Lung microvascular endothelial cell (primary cell): ENCODE data around the gene CHRM1. TPM values are rescaled to one million over a fixed set of nuclear protein-coding genes. Genes with fewer than 3 reads are reported as not detected.
"Not testable (repeated sequence)": the region's sequence is repeated elsewhere in the genome, so short reads cannot be mapped to it uniquely, and the experiment has no call there.

Source experiments
- DNase-seq, 2 donors: peaks; one replicate each; pipeline versions ENCODE4 v3.0.0 to v3.0.0-alpha.2; 2010; ENCODE audit warnings: low read depth in 2 of 2
- total RNA-seq: library from RNA; depleted of rRNA; stranded (reverse); fragments of >200 nt; gene quantifications from 2 replicates; pipeline ENCODE4 v1.2.1, GENCODE V29; 2014

Gene CHRM1
- total RNA-seq, 1 donor from 2014 or later: not detected

DNA sequence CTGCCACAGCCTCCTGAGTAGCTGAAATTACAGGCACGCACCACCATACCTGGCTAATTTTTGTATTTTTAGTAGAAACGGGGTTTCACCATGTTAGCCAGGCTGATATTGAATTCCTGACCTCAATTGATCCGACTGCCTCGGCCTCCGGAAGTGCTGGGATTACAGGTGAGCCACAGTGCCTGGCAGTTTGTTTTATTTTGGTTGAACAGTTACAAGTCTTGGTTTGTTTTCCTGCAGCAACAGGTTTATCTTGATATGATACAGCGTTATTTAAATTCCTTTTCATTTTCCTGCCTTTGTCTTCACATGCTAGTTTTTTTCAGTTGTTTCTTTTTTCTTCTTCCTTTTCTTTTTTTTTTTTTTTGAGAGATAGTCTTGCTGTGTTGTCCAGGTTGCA is 44.5 kb downstream of the CHRM1 start:
- DNase-seq: no peak

GRCh38 chr11:62875698-62876478 is 45.3 kb downstream of the CHRM1 start:
- DNase-seq: no peak

- no peak for DNase-seq
Observed at GRCh38 chr11:62874851-62875250, 46.3 kb downstream of the CHRM1 start.

DNA sequence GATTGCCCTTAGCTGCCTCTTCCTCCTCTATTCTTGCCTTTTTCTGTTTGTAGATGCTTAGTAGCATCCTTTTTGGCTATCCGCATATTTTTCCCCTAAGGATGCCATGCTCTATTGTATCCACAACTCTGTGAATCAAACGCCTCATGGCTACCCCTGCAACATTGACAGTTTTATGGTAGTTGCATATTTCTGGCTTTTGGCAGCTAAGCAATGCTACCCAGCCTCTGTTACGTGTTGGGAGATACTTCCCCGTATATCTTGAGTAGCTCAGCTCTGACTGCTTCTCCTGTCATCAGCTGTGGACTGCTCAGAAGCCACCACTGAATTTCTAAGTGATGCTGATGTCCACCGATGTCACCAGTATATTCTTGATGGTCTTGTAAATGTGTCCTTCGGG is 55.5 kb downstream of the CHRM1 start:
- DNase-seq: no peak

DNA sequence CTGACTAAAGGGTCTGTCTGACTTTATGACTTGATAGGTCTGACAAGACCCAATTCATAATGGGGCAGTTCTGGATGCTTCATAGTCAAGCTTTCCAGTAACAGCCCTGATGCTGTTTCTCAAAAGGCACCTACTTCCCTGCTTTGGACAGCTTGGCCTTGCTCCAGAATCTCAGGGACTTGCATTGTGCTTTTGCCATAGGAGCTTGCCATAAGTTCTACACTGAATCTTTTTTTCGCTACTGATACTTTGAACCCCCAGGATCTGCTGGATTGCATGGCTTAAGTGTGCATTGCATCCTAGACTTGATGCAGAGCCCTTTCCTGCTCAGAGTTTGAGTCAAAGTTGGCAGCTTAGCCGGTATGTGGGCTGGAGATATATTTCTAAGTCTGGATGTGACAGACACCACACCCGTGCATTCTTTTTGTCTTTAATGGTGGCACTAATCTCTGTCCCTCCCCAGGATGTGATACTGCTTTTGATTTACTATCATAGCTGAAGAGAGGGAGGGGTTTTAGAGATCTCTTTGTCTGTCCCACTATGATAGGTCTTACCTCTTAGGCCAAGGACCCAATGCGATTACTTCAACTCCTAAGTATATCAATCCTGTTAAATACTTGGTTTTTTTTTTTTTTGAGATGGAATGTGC is 57.4 kb downstream of the CHRM1 start:
- DNase-seq: no peak

DNA sequence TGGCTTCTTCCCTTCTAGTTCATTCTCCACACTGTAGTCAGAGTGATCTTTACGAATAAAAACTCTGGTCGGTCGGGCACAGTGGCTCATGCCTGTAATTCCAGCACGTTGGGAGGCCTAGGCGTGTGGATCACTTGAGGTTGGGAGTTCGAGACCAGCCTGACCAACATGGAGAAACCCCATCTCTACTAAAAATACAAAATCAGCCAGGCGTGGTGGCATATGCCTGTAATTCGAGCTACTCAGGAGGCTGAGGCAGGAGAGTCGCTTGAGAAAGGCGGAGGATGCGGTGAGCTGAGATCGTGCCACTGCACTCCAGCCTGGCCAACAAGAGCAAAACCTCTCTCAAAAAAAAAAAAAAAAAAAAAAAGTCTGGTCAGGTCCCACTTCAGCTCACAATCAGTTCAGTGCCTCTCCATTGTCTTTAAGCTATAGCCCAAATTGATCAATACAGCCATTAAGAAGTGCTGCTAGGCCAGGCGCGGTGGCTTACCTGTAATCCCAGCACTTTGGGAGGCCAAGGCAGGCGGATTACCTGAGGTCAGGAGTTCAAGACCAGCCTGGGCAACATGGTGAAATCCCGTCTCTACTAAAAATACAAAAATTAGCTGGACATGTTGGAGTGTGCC is 59.5 kb downstream of the CHRM1 start:
- not testable (repeated sequence) for DNase-seq

DNA sequence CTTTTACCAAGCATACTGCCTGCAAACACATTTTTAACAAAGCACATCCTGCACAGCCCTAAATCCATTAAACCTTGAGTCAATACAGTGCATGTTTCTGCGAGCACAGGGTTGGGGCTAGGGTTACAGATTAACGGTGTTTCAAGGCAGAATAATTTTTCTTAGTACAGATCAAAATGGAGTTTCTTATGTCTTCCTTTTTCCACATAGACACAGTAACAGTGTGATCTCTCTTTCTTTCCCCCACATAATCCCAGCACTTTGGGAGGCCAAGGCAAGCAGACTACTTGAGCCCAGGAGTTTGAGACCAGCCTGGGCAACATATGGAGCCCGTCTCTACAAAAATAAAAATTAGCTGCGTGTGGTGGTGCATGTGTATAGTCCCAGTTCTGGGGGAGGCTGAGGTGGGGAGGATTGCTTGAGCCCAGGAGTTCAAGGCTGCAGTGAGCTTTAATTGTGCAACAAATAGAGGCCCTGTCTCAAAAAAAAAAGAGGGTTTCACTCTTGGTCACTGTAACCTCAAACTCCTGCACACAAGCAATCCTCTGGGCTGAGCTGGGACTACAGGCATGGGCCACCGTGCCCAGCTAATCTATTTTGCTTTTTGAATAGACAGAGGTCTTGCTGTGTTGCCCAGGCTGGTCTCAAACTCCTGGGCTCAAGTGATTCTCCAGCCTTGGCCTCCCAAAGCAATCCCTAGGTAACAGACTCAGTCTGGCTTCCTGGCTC is 60.2 kb downstream of the CHRM1 start:
- no peak for DNase-seq

GRCh38 chr11:62859281-62859703 is 61.9 kb downstream of the CHRM1 start:
- not testable (repeated sequence) for DNase-seq

Other genes with a start within 250 kb of the CHRM1 start
- 8.3 and 9.9 TPM in 2 replicates for gene UQCC3, start 249.7 kb downstream of the CHRM1 start, total RNA-seq
- gene LBHD1, start 249.1 kb downstream of the CHRM1 start, total RNA-seq: 1.5 and 1.6 TPM in 2 replicates
- 126 and 131 TPM in 2 replicates for gene UBXN1, start 242.3 kb downstream of the CHRM1 start, total RNA-seq
- 0.22 and 0.60 TPM in 2 replicates for gene LRRN4CL, start 231.8 kb downstream of the CHRM1 start, total RNA-seq
- gene BSCL2, start 213.9 kb downstream of the CHRM1 start, total RNA-seq: 17.7 and 26.4 TPM in 2 replicates
- not detected in 2 replicates for gene GNG3, start 213.7 kb downstream of the CHRM1 start, total RNA-seq
- 7.0 and 9.7 TPM in 2 replicates for gene HNRNPUL2, start 193.9 kb downstream of the CHRM1 start, total RNA-seq
- gene TTC9C, start 192.9 kb downstream of the CHRM1 start, total RNA-seq: 23.4 and 24.6 TPM in 2 replicates
- 7.4 and 11.7 TPM in 2 replicates for gene ZBTB3, start 167.2 kb downstream of the CHRM1 start, total RNA-seq
- gene POLR2G, start 159.8 kb downstream of the CHRM1 start, total RNA-seq: 58.0 and 60.7 TPM in 2 replicates
- 19.8 and 31.9 TPM in 2 replicates for gene TAF6L, start 150.0 kb downstream of the CHRM1 start, total RNA-seq
- 20.3 and 39.3 TPM in 2 replicates for gene TMEM179B, start 134.0 kb downstream of the CHRM1 start, total RNA-seq
- 8.7 and 13.5 TPM in 2 replicates for gene TMEM223, start 129.4 kb downstream of the CHRM1 start, total RNA-seq
- gene NXF1, start 115.9 kb downstream of the CHRM1 start, total RNA-seq: 7.6 and 12.3 TPM in 2 replicates
- gene STX5, start 89.3 kb downstream of the CHRM1 start, total RNA-seq: 29.4 and 33.3 TPM in 2 replicates
- gene TEX54, start 88.5 kb downstream of the CHRM1 start, total RNA-seq: not detected in 2 replicates
- gene WDR74, start 81.8 kb downstream of the CHRM1 start, total RNA-seq: 75.4 and 81.7 TPM in 2 replicates
- 57.9 and 59.9 TPM in 2 replicates for gene SLC3A2, start 40.5 kb downstream of the CHRM1 start, total RNA-seq
- gene SLC22A6, start 63.6 kb upstream of the CHRM1 start, total RNA-seq: not detected in 2 replicates
- not detected in 2 replicates for gene SLC22A8, start 94.5 kb upstream of the CHRM1 start, total RNA-seq
- not detected in 2 replicates for gene SLC22A24, start 222.9 kb upstream of the CHRM1 start, total RNA-seq